ENCODE results near the gene TMEM51.

The TMEM51 gene

GRCh38 chr1:15207031-15207828, 53.7 kb downstream of the TMEM51 start:
- Histone ChIP-seq H3K27ac (peak overlapping the region in 1 of 21 experiments; percentile 3), H3K4me3 (no peak overlapping the region)

GRCh38 chr1:15207829-15208429, 54.4 kb downstream of the TMEM51 start:
- H3K27ac ChIP-seq, result no peak overlapping the region

GRCh38 chr1:15210651-15211375, 57.3 kb downstream of the TMEM51 start:
- no peak overlapping the region for H3K27ac ChIP-seq
- H3K4me3 ChIP-seq, result no peak overlapping the region

More at GRCh38 chr1:15207829-15208429, 54.4 kb downstream of the TMEM51 start:
- no peak overlapping the region for H3K4me3 ChIP-seq

GRCh38 chr1:15211424-15211823, 57.9 kb downstream of the TMEM51 start:
- Histone ChIP-seq H3K27ac (no peak overlapping the region), H3K4me3 (no peak overlapping the region)

GRCh38 chr1:15212216-15212953, 58.8 kb downstream of the TMEM51 start:
- H3K27ac ChIP-seq, result no peak overlapping the region
- no peak overlapping the region for H3K4me3 ChIP-seq

GRCh38 chr1:15212954-15213291, 59.4 kb downstream of the TMEM51 start:
- Histone ChIP-seq H3K27ac (no peak overlapping the region), H3K4me3 (no peak overlapping the region)

- no peak overlapping the region for H3K4me3 ChIP-seq
These were observed 59.8 kb downstream of the TMEM51 start for GRCh38 chr1:15213341-15213821.

GRCh38 chr1:15214527-15214926, 61.0 kb downstream of the TMEM51 start:
- H3K4me3 ChIP-seq, result no peak overlapping the region
- H3K27ac ChIP-seq, result peak overlapping the region in 1 of 21 experiments; percentile 25

More at GRCh38 chr1:15213341-15213821, 59.8 kb downstream of the TMEM51 start:
- H3K27ac ChIP-seq, result peak overlapping the region in 1 of 21 experiments; percentile 25

- H3K4me3 ChIP-seq, result no peak overlapping the region
- H3K27ac ChIP-seq, result peak overlapping the region in 1 of 21 experiments; percentile 25
These were observed 61.6 kb downstream of the TMEM51 start for GRCh38 chr1:15215116-15215515.

GRCh38 chr1:15217654-15218053, 64.1 kb downstream of the TMEM51 start:
- H3K27ac ChIP-seq, result no peak overlapping the region
- no peak overlapping the region for H3K4me3 ChIP-seq

GRCh38 chr1:15218287-15219279, 65.0 kb downstream of the TMEM51 start:
- Histone ChIP-seq H3K27ac (no peak overlapping the region), H3K4me3 (no peak overlapping the region)

GRCh38 chr1:15219280-15220023, 65.9 kb downstream of the TMEM51 start:
- H3K27ac ChIP-seq, result no peak overlapping the region
- no peak overlapping the region for H3K4me3 ChIP-seq

GRCh38 chr1:15220024-15220392, 66.5 kb downstream of the TMEM51 start:
- no peak overlapping the region for H3K27ac ChIP-seq
- no peak overlapping the region for H3K4me3 ChIP-seq

GRCh38 chr1:15220825-15221431, 67.4 kb downstream of the TMEM51 start:
- Histone ChIP-seq H3K4me3 (no peak overlapping the region), H3K27ac (no peak overlapping the region)

GRCh38 chr1:15222653-15223303, 69.2 kb downstream of the TMEM51 start:
- Histone ChIP-seq H3K27ac (no peak overlapping the region), H3K4me3 (no peak overlapping the region)

GRCh38 chr1:15224259-15224869, 70.8 kb downstream of the TMEM51 start:
- Histone ChIP-seq H3K4me3 (no peak overlapping the region), H3K27ac (peak overlapping the region in 3 of 21 experiments; percentile 22 to 58 (median 29))

GRCh38 chr1:15224974-15225373, 71.4 kb downstream of the TMEM51 start:
- no peak overlapping the region for H3K4me3 ChIP-seq
- H3K27ac ChIP-seq, result peak overlapping the region in 1 of 21 experiments; percentile 22
